ENCODE measurements around the gene FLT1. TPM values are rescaled to one million over a fixed set of nuclear protein-coding genes. Genes with fewer than 3 reads are reported as not detected.

Gene FLT1
- total RNA-seq, 1 donor from 2014 or later: 32.4 TPM

- Mint-ChIP-seq H3K4me3 (ENCODE audit: low read depth) (no peak overlapping the region), H3K36me3 (ENCODE audit: low read depth) (peaks cover 31% of the 10 kb centered on the region), H3K27me3 (ENCODE audit: low read depth) (no peaks in the 10 kb centered on the region), H3K9me3 (no peaks in the 10 kb centered on the region), H3K4me1 (ENCODE audit: low read depth) (peaks cover 3% of the 10 kb centered on the region), H3K27ac (no peak overlapping the region)
- DNase-seq (ENCODE audit: low spot score): no peak
- intact Hi-C loops (cut with micrococcal nuclease): no loop called here
Observed at GRCh38 chr13:28396053-28396452, 98.9 kb downstream of the FLT1 start.

GRCh38 chr13:28394422-28394821 lies 100.5 kb downstream of the FLT1 start:
- peaks cover 33% of the 10 kb centered on the region for H3K36me3 Mint-ChIP-seq (ENCODE audit: low read depth)
- H3K4me3 Mint-ChIP-seq (ENCODE audit: low read depth): no peak overlapping the region
- peaks cover 3% of the 10 kb centered on the region for H3K4me1 Mint-ChIP-seq (ENCODE audit: low read depth)
- no peak for DNase-seq (ENCODE audit: low spot score)
- no peaks in the 10 kb centered on the region for H3K27me3 Mint-ChIP-seq (ENCODE audit: low read depth)
- no peaks in the 10 kb centered on the region for H3K9me3 Mint-ChIP-seq
- H3K27ac Mint-ChIP-seq: no peak overlapping the region
- intact Hi-C loops (cut with micrococcal nuclease): no loop called here

GRCh38 chr13:28392896-28393505 lies 101.9 kb downstream of the FLT1 start:
- Mint-ChIP-seq H3K36me3 (ENCODE audit: low read depth) (peaks cover 36% of the 10 kb centered on the region), H3K9me3 (no peaks in the 10 kb centered on the region), H3K27me3 (ENCODE audit: low read depth) (no peaks in the 10 kb centered on the region), H3K27ac (no peak overlapping the region), H3K4me1 (ENCODE audit: low read depth) (peaks cover 3% of the 10 kb centered on the region), H3K4me3 (ENCODE audit: low read depth) (no peak overlapping the region)
- DNase-seq (ENCODE audit: low spot score): no peak
- intact Hi-C loops (cut with micrococcal nuclease): no loop called here

- Mint-ChIP-seq H3K27me3 (ENCODE audit: low read depth) (no peaks in the 10 kb centered on the region), H3K4me3 (ENCODE audit: low read depth) (no peak overlapping the region), H3K36me3 (ENCODE audit: low read depth) (peaks cover 36% of the 10 kb centered on the region), H3K4me1 (ENCODE audit: low read depth) (peaks cover 3% of the 10 kb centered on the region), H3K9me3 (no peaks in the 10 kb centered on the region), H3K27ac (no peak overlapping the region)
- DNase-seq (ENCODE audit: low spot score): no peak
- intact Hi-C loops (cut with micrococcal nuclease): no loop called here
Observed at GRCh38 chr13:28392428-28392827, 102.5 kb downstream of the FLT1 start.

- no peaks in the 10 kb centered on the region for H3K9me3 Mint-ChIP-seq
- peaks cover 4% of the 10 kb centered on the region for H3K4me1 Mint-ChIP-seq (ENCODE audit: low read depth)
- H3K27me3 Mint-ChIP-seq (ENCODE audit: low read depth): peaks cover 2% of the 10 kb centered on the region
- no peak overlapping the region for H3K27ac Mint-ChIP-seq
- H3K4me3 Mint-ChIP-seq (ENCODE audit: low read depth): no peak overlapping the region
- DNase-seq (ENCODE audit: low spot score): no peak
- intact Hi-C loops (cut with micrococcal nuclease): no loop called here
- peaks cover 14% of the 10 kb centered on the region for H3K36me3 Mint-ChIP-seq (ENCODE audit: low read depth)
Observed at GRCh38 chr13:28387740-28388501, 107.0 kb downstream of the FLT1 start.

- intact Hi-C loops (cut with micrococcal nuclease): no loop called here
- DNase-seq (ENCODE audit: low spot score): no peak
- peaks cover 16% of the 10 kb centered on the region for H3K36me3 Mint-ChIP-seq (ENCODE audit: low read depth)
- no peak overlapping the region for H3K4me3 Mint-ChIP-seq (ENCODE audit: low read depth)
- no peak overlapping the region for H3K27ac Mint-ChIP-seq
- peaks cover 2% of the 10 kb centered on the region for H3K4me1 Mint-ChIP-seq (ENCODE audit: low read depth)
- peaks cover 2% of the 10 kb centered on the region for H3K27me3 Mint-ChIP-seq (ENCODE audit: low read depth)
- H3K9me3 Mint-ChIP-seq: no peaks in the 10 kb centered on the region
Observed at GRCh38 chr13:28385362-28385761, 109.6 kb downstream of the FLT1 start.

GRCh38 chr13:28384789-28385188 lies 110.1 kb downstream of the FLT1 start:
- DNase-seq (ENCODE audit: low spot score): no peak
- intact Hi-C loops (cut with micrococcal nuclease): no loop called here
- H3K4me3 Mint-ChIP-seq (ENCODE audit: low read depth): no peak overlapping the region
- peaks cover 13% of the 10 kb centered on the region for H3K36me3 Mint-ChIP-seq (ENCODE audit: low read depth)
- H3K4me1 Mint-ChIP-seq (ENCODE audit: low read depth): peaks cover 2% of the 10 kb centered on the region
- no peaks in the 10 kb centered on the region for H3K9me3 Mint-ChIP-seq
- H3K27ac Mint-ChIP-seq: no peak overlapping the region
- peaks cover 2% of the 10 kb centered on the region for H3K27me3 Mint-ChIP-seq (ENCODE audit: low read depth)

GRCh38 chr13:28380319-28380718 lies 114.6 kb downstream of the FLT1 start:
- Mint-ChIP-seq H3K36me3 (ENCODE audit: low read depth) (peaks cover 8% of the 10 kb centered on the region), H3K27ac (no peak overlapping the region), H3K4me3 (ENCODE audit: low read depth) (no peak overlapping the region), H3K9me3 (no peaks in the 10 kb centered on the region), H3K27me3 (ENCODE audit: low read depth) (no peaks in the 10 kb centered on the region), H3K4me1 (ENCODE audit: low read depth) (peaks cover 2% of the 10 kb centered on the region)
- intact Hi-C loops (cut with micrococcal nuclease): no loop called here
- no peak for DNase-seq (ENCODE audit: low spot score)

- Mint-ChIP-seq H3K27me3 (ENCODE audit: low read depth) (no peaks in the 10 kb centered on the region), H3K4me3 (ENCODE audit: low read depth) (no peak overlapping the region), H3K27ac (no peak overlapping the region), H3K4me1 (ENCODE audit: low read depth) (no peaks in the 10 kb centered on the region), H3K36me3 (ENCODE audit: low read depth) (peaks cover 8% of the 10 kb centered on the region), H3K9me3 (no peaks in the 10 kb centered on the region)
- no peak for DNase-seq (ENCODE audit: low spot score)
- intact Hi-C loops (cut with micrococcal nuclease): no loop called here
Observed at GRCh38 chr13:28379371-28380083, 115.4 kb downstream of the FLT1 start.

- H3K27me3 Mint-ChIP-seq (ENCODE audit: low read depth): no peaks in the 10 kb centered on the region
- DNase-seq (ENCODE audit: low spot score): no peak
- H3K9me3 Mint-ChIP-seq: no peaks in the 10 kb centered on the region
- no peak overlapping the region for H3K27ac Mint-ChIP-seq
- no peak overlapping the region for H3K4me3 Mint-ChIP-seq (ENCODE audit: low read depth)
- H3K36me3 Mint-ChIP-seq (ENCODE audit: low read depth): no peaks in the 10 kb centered on the region
- intact Hi-C loops (cut with micrococcal nuclease): no loop called here
- H3K4me1 Mint-ChIP-seq (ENCODE audit: low read depth): no peaks in the 10 kb centered on the region
Observed at GRCh38 chr13:28376604-28377003, 118.3 kb downstream of the FLT1 start.

GRCh38 chr13:28375250-28375930 lies 119.5 kb downstream of the FLT1 start:
- DNase-seq (ENCODE audit: low spot score): no peak
- H3K36me3 Mint-ChIP-seq (ENCODE audit: low read depth): no peaks in the 10 kb centered on the region
- intact Hi-C loops (cut with micrococcal nuclease): no loop called here
- H3K4me1 Mint-ChIP-seq (ENCODE audit: low read depth): no peaks in the 10 kb centered on the region
- no peaks in the 10 kb centered on the region for H3K9me3 Mint-ChIP-seq
- no peaks in the 10 kb centered on the region for H3K27me3 Mint-ChIP-seq (ENCODE audit: low read depth)
- no peak overlapping the region for H3K27ac Mint-ChIP-seq
- no peak overlapping the region for H3K4me3 Mint-ChIP-seq (ENCODE audit: low read depth)

GRCh38 chr13:28373810-28374209 lies 121.1 kb downstream of the FLT1 start:
- intact Hi-C loops (cut with micrococcal nuclease): no loop called here
- H3K27ac Mint-ChIP-seq: no peak overlapping the region
- no peaks in the 10 kb centered on the region for H3K4me1 Mint-ChIP-seq (ENCODE audit: low read depth)
- no peak overlapping the region for H3K4me3 Mint-ChIP-seq (ENCODE audit: low read depth)
- H3K9me3 Mint-ChIP-seq: no peaks in the 10 kb centered on the region
- no peaks in the 10 kb centered on the region for H3K27me3 Mint-ChIP-seq (ENCODE audit: low read depth)
- no peak for DNase-seq (ENCODE audit: low spot score)
- no peaks in the 10 kb centered on the region for H3K36me3 Mint-ChIP-seq (ENCODE audit: low read depth)

- no peak for DNase-seq (ENCODE audit: low spot score)
- H3K27ac Mint-ChIP-seq: no peak overlapping the region
- no peaks in the 10 kb centered on the region for H3K27me3 Mint-ChIP-seq (ENCODE audit: low read depth)
- H3K4me3 Mint-ChIP-seq (ENCODE audit: low read depth): no peak overlapping the region
- H3K9me3 Mint-ChIP-seq: no peaks in the 10 kb centered on the region
- H3K4me1 Mint-ChIP-seq (ENCODE audit: low read depth): no peaks in the 10 kb centered on the region
- intact Hi-C loops (cut with micrococcal nuclease): no loop called here
- H3K36me3 Mint-ChIP-seq (ENCODE audit: low read depth): peaks cover 4% of the 10 kb centered on the region
Observed at GRCh38 chr13:28370448-28370847, 124.5 kb downstream of the FLT1 start.
